ENCODE data around the gene MYH7.
"Not testable (repeated sequence)": the region's sequence is repeated elsewhere in the genome, so short reads cannot be mapped to it uniquely, and the experiment has no call there.

Gene MYH7

DNA sequence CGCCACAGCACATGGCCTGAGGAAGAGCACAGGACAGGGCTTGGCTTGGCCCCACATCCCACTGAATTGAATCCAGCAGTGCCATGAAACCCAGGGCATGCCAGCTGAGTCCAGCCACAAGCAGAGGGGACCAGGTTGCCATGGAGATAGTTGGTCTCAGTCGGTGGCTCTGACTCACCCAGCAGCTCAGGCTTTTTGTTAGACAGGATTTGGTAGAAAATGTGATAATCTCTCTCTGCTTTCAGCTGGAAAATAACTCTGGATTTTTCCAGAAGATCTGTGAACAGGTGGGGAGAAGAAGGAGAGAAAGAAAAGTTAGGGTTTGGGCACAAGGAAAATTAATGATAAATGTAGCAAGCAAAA, 4.8 kb downstream of the MYH7 start:
- H3K4me3 ChIP-seq (ENCODE audit: low read depth, low read length), result no peak overlapping the region
- no peak for TF ChIP-seq POLR2A (IDR thresholded peaks at IDR 0.05; ENCODE audit: extremely low read depth, insufficient read length)
- no peak for TF ChIP-seq MYC (IDR thresholded peaks at IDR 0.05; ENCODE audit: low read depth, low read length)
- TF ChIP-seq, protein P1, sequence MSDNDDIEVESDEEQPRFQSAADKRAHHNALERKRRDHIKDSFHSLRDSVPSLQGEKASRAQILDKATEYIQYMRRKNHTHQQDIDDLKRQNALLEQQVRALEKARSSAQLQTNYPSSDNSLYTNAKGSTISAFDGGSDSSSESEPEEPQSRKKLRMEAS (IDR thresholded peaks at IDR 0.05; ENCODE audit: low read depth, low read length), result no peak
- TF ChIP-seq, protein P2, sequence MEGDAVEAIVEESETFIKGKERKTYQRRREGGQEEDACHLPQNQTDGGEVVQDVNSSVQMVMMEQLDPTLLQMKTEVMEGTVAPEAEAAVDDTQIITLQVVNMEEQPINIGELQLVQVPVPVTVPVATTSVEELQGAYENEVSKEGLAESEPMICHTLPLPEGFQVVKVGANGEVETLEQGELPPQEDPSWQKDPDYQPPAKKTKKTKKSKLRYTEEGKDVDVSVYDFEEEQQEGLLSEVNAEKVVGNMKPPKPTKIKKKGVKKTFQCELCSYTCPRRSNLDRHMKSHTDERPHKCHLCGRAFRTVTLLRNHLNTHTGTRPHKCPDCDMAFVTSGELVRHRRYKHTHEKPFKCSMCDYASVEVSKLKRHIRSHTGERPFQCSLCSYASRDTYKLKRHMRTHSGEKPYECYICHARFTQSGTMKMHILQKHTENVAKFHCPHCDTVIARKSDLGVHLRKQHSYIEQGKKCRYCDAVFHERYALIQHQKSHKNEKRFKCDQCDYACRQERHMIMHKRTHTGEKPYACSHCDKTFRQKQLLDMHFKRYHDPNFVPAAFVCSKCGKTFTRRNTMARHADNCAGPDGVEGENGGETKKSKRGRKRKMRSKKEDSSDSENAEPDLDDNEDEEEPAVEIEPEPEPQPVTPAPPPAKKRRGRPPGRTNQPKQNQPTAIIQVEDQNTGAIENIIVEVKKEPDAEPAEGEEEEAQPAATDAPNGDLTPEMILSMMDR (IDR thresholded peaks at IDR 0.05; ENCODE audit: low read depth, low read length), result no peak
- peak; percentile 9 for DNase-seq (ENCODE audit: low read depth)

DNA sequence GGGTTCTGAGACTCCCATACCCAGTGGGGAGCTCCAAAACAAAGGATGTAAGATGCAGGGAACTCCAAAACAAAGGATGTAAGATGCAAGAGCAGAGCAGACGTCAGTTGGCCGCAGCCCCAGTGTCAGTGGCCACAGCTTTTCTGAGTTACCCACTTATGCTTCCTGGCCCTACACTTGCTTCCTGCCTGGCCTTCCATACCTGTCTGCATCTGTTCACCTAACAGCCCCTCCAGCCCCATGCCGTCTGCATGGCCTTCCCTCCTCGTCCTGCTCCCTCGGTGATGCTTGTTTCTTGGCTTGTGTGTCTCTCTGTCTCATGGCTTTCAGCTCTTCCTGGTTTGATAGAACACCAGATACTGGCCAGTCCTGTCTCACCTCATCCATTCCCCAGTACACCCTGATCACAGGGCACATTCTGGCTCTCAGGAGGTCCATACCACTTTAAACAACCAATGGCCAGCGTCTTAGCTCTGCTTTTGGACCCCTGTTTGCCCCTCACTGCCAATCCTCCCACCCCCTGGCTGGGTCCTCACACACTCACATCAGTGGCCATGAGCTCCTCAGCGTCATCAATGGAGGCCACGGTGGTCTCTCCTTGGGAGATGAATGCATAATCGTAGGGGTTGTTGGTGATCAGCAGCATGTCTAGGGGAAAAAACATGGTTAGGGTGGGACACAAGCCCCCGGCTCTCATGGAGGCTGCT, 5.3 kb downstream of the MYH7 start:
- no peak for DNase-seq (ENCODE audit: low read depth)
- no peak overlapping the region for H3K4me3 ChIP-seq (ENCODE audit: low read depth, low read length)
- TF ChIP-seq, protein P1 (IDR thresholded peaks at IDR 0.05; ENCODE audit: low read depth, low read length), result no peak

DNA sequence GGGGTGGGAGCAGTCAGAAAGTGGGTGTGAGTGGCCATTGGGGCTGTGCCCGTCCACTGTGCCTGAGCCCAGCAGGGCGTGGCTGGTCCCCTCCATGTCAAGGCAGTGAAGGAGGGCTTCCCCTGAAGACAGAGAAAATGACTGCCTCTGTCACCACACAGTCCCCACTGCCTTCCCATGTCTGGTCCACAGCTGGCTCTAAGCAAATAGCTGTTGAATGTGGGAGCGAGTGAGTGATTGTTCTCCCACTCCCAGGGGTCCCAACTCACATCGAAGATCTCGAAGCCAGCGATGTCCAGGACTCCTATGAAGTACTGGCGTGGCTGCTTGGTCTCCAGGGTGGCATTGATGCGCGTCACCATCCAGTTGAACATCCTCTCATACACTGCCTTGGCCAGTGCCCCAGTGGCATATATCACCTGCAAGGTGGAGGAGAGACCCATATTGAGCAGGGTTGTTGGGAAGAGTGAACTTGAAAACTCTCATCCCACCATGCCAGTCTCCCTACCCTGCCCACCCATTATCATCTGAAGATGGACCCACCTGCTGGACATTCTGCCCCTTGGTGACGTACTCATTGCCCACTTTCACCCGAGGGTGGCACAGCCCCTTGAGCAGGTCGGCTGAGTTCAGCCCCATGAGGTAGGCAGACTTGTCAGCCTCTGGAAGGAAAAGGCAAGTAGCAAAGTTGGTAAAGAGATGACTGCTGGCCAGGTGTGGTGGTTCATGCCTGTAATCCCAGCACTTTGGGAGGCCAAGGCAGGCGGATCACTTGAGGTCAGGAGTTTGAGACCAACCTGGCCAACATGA, 6.6 kb downstream of the MYH7 start:
- DNase-seq (ENCODE audit: low read depth), result no peak
- TF ChIP-seq, protein P2 (IDR thresholded peaks at IDR 0.05; ENCODE audit: low read depth, low read length), result no peak
- TF ChIP-seq, protein P1 (IDR thresholded peaks at IDR 0.05; ENCODE audit: low read depth, low read length), result no peak
- TF ChIP-seq POLR2A (IDR thresholded peaks at IDR 0.05; ENCODE audit: extremely low read depth, insufficient read length) (no peak), MYC (IDR thresholded peaks at IDR 0.05; ENCODE audit: low read depth, low read length) (no peak)
- H3K4me3 ChIP-seq (ENCODE audit: low read depth, low read length), result no peak overlapping the region

DNA sequence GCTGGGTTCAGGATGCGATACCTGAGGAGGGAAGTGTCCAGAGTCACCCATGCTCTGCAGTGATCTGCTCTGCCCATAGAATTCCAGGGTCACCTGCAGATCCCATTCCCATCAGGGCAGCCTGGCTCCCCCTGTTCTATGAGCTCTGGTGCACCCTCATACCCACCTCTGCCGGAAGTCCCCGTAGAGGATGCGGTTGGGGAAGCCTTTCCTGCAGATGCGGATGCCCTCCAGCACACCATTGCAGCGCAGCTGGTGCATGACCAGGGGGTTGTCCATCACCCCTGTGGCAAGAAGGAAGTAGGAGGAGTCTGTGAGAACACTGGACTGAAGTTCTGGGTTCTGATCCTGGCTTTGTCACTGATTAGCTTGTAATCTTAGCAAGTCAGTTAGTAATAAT, 9.7 kb downstream of the MYH7 start:
- H3K4me3 ChIP-seq (ENCODE audit: low read depth, low read length); DNase-seq (ENCODE audit: low read depth): not testable (repeated sequence)

DNA sequence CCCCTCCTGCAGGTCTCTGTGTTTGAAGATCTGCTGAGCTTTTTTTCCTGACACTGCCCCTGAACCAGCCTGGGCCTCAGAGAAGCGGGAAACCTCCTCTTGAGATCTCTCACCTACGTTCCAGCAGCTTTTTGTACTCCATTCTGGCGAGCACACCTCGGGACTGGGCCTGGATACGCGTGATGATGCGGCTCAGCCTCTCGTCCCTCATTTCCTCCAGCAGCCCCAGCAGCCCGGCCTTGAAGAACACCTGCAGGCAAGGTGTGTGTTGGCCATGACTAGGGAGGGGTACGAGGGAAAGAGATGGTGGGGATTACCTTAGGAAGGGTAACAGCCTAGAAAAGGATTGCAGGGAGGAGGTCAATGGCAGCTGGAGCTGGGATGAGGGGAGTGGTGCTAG, 10.3 kb downstream of the MYH7 start:
- H3K4me3 ChIP-seq (ENCODE audit: low read depth, low read length), result no peak overlapping the region
- TF ChIP-seq, protein P1 (IDR thresholded peaks at IDR 0.05; ENCODE audit: low read depth, low read length), result no peak
- TF ChIP-seq MYC (IDR thresholded peaks at IDR 0.05; ENCODE audit: low read depth, low read length), result no peak
- TF ChIP-seq POLR2A (IDR thresholded peaks at IDR 0.05; ENCODE audit: extremely low read depth, insufficient read length), result no peak
- TF ChIP-seq, protein P2 (IDR thresholded peaks at IDR 0.05; ENCODE audit: low read depth, low read length), result no peak
- DNase-seq (ENCODE audit: low read depth), result no peak

DNA sequence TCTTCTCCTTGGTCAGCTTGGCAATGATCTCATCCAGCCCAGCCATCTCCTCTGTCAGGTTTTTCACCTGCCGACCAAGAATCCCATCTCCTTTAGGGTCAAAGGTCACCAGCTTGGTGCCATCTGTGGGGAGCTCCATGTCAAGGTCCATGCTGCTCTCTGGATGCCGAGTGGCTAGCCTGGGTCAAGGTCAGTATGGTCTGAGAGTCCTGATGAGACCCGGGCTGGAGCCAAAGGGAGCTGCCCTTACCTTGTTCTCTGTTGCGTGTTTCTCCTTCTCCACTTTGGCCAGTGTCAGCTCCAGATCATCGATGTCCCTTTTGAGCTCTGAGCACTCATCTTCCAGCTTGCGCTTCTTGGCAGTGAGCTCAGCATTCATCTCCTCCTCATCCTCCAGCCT, 11.8 kb downstream of the MYH7 start:
- TF ChIP-seq, protein P1 (IDR thresholded peaks at IDR 0.05; ENCODE audit: low read depth, low read length), result no peak
- TF ChIP-seq, protein P2 (IDR thresholded peaks at IDR 0.05; ENCODE audit: low read depth, low read length), result no peak
- no peak for TF ChIP-seq MYC (IDR thresholded peaks at IDR 0.05; ENCODE audit: low read depth, low read length)
- no peak for TF ChIP-seq POLR2A (IDR thresholded peaks at IDR 0.05; ENCODE audit: extremely low read depth, insufficient read length)
- DNase-seq (ENCODE audit: low read depth), result no peak
- no peak overlapping the region for H3K4me3 ChIP-seq (ENCODE audit: low read depth, low read length)

Data from NB4 (cell line).